ENCODE results near the gene TVP23A. TPM values are rescaled to one million over a fixed set of nuclear protein-coding genes. Genes with fewer than 3 reads are reported as not detected.

Gene TVP23A
- total RNA-seq, 1 donor from 2014 or later = 0.07 TPM

GRCh38 chr16:10729104-10730048 lies 89.2 kb downstream of the TVP23A start:
- no peaks in the 10 kb centered on the region for H3K27me3 Mint-ChIP-seq (ENCODE audit: low read depth)
- no peak for TF ChIP-seq CTCF (IDR thresholded peaks at IDR 0.05)
- no peak for DNase-seq (ENCODE audit: low spot score)
- H3K9me3 Mint-ChIP-seq (ENCODE audit: low read depth) = peaks cover 5% of the 10 kb centered on the region
- no peak overlapping the region for H3K4me3 Mint-ChIP-seq (ENCODE audit: unreplicated experiment)
- H3K27ac Mint-ChIP-seq (ENCODE audit: unreplicated experiment) = peak overlapping the region; percentile 14
- H3K4me1 Mint-ChIP-seq (ENCODE audit: low read depth) = no peaks in the 10 kb centered on the region
- peaks cover 3% of the 10 kb centered on the region for H3K36me3 Mint-ChIP-seq (ENCODE audit: low read depth)

GRCh38 chr16:10728003-10728887 lies 90.3 kb downstream of the TVP23A start:
- no peaks in the 10 kb centered on the region for H3K4me1 Mint-ChIP-seq (ENCODE audit: low read depth)
- H3K4me3 Mint-ChIP-seq (ENCODE audit: unreplicated experiment) = no peak overlapping the region
- H3K27me3 Mint-ChIP-seq (ENCODE audit: low read depth) = no peaks in the 10 kb centered on the region
- DNase-seq (ENCODE audit: low spot score) = no peak
- no peak for TF ChIP-seq CTCF (IDR thresholded peaks at IDR 0.05)
- H3K36me3 Mint-ChIP-seq (ENCODE audit: low read depth) = peaks cover 1% of the 10 kb centered on the region
- H3K27ac Mint-ChIP-seq (ENCODE audit: unreplicated experiment) = no peak overlapping the region
- peaks cover 3% of the 10 kb centered on the region for H3K9me3 Mint-ChIP-seq (ENCODE audit: low read depth)

Other genes with a start within 250 kb of the TVP23A start
- 8.1 to 14.6 TPM (median 11.9 TPM) in 3 replicates for gene EMP2, start 238.2 kb downstream of the TVP23A start, total RNA-seq
- gene TEKT5, start 123.9 kb downstream of the TVP23A start, total RNA-seq = not detected in 3 replicates
- gene NUBP1, start 75.0 kb downstream of the TVP23A start, total RNA-seq = 17.2 to 20.0 TPM (median 18.5 TPM) in 3 replicates
- gene CIITA, start 58.4 kb upstream of the TVP23A start, total RNA-seq = not detected in 3 replicates
- gene DEXI, start 123.7 kb upstream of the TVP23A start, total RNA-seq = 37.2 to 41.1 TPM (median 40.6 TPM) in 3 replicates
- 17.9 to 23.1 TPM (median 19.4 TPM) in 3 replicates for gene CLEC16A, start 125.8 kb upstream of the TVP23A start, total RNA-seq

Measured in chondrocyte (in vitro differentiated cells).